ENCODE results near the gene LATS1.

- TF ChIP-seq CTCF (IDR thresholded peaks at IDR 0.05) (no peak), POLR2A (IDR thresholded peaks at IDR 0.05) (no peak)
Observed at GRCh38 chr6:149686230-149686629, 31.7 kb downstream of the LATS1 start.
